HepG2 (cell line): Measurements from ENCODE around the gene PLXNA4. TPM values are rescaled to one million over a fixed set of nuclear protein-coding genes. Genes with fewer than 3 reads are reported as not detected.

ENCODE experiments used
- ATAC-seq: fragments of 200-7000 bp; cut with Tn5 transposase; 3 replicates; pipeline ENCODE4 v1.9.1; 2020; ENCODE audit warnings: mild to moderate bottlenecking, moderate library complexity
- BruUV-seq: library from RNA; stranded (reverse); fragments of 400-500 nt; replicated peaks from 2 replicates; lab custom pipeline; 2021; lab: Mats Ljungman, UMichigan
- CTCF ChIA-PET: fragments of 300-600 bp; formaldehyde crosslinking; extraction: SDS; loops from one replicate; lab custom pipeline; 2021; ENCODE audit warnings: low total read pairs, inconsistent platforms, low intra/inter-chr PET ratio; lab: Yijun Ruan, JAX
- POLR2A ChIA-PET: fragments of 350-600 bp; sonication (Branson Sonifier 250); formaldehyde crosslinking; loops from one replicate; lab custom pipeline; 2020; ENCODE audit warnings: antibody characterized with exemption, inconsistent platforms; lab: Yijun Ruan, JAX
- DNase-seq: peaks from one replicate; pipeline ENCODE4 v3.0.0-alpha.2; 2015; ENCODE audit warnings: low spot score
- FAIRE-seq: peaks from 3 replicates; lab custom pipeline; 2011; peaks lifted over from hg19 to GRCh38; lab: Jason Lieb, UNC
- H2AFZ ChIP-seq: one replicate; pipeline ENCODE4 v1.6.1; 2011; ENCODE audit warnings: low read length, inconsistent platforms
- H3K27ac ChIP-seq: fragments of 300-600 bp; 3 replicates; pipeline ENCODE4 v1.8.0; 2011; ENCODE audit warnings: mixed run types, mild to moderate bottlenecking, mixed read lengths, low read length, inconsistent platforms; ENCODE audit not compliant: insufficient read depth; ENCODE audit errors: extremely low read length
- H3K27me3 ChIP-seq, 2 experiments: fragments of 200-600 bp in 1 of 2; 2 replicates in 1 of 2; 3 replicates in 1 of 2; pipeline versions ENCODE4 v1.6.0 to v1.8.0; 2011; ENCODE audit warnings: low read length in 2 of 2, mild to moderate bottlenecking in 2 of 2, moderate library complexity in 2 of 2, inconsistent platforms in 1 of 2; ENCODE audit not compliant: insufficient read depth in 2 of 2, control insufficient read depth in 1 of 2
- H3K36me3 ChIP-seq, 2 experiments: fragments of 200-600 bp in 1 of 2; replicated peaks in 1 of 2; 2 replicates in 1 of 2; 3 replicates in 1 of 2; pipeline versions ENCODE4 v1.5.1 to v1.8.0; 2011; ENCODE audit warnings: low read length in 2 of 2, inconsistent platforms in 1 of 2; ENCODE audit not compliant: insufficient read depth in 2 of 2, control insufficient read depth in 1 of 2
- H3K4me1 ChIP-seq: 2 replicates; pipeline ENCODE4 v1.5.1; 2012; ENCODE audit warnings: low read length, inconsistent platforms; ENCODE audit not compliant: insufficient read depth
- H3K4me2 ChIP-seq: 2 replicates; pipeline ENCODE4 v1.6.0; 2011; ENCODE audit warnings: low read depth, low read length, inconsistent platforms
- H3K4me3 ChIP-seq, 3 experiments: fragments of 200-600 bp in 1 of 3; sonication (generic), shearing (Covaris generic) in 1 of 3; replicated peaks in 1 of 3; 2 replicates each; pipeline ENCODE4 v1.5.1; 2011 to 2016; ENCODE audit warnings: low read length in 3 of 3, inconsistent platforms in 2 of 3, low read depth in 2 of 3, mild to moderate bottlenecking in 2 of 3, control low read depth in 1 of 3, mixed read lengths in 1 of 3; ENCODE audit not compliant: insufficient read depth in 1 of 3
- H3K79me2 ChIP-seq: one replicate; pipeline ENCODE4 v1.6.1; 2011; ENCODE audit warnings: low read length, inconsistent platforms; ENCODE audit not compliant: insufficient read depth
- H3K9ac ChIP-seq: 2 replicates; pipeline ENCODE4 v1.6.0; 2011; ENCODE audit warnings: mild to moderate bottlenecking, low read depth, low read length, inconsistent platforms; ENCODE audit not compliant: insufficient read depth
- H3K9me3 ChIP-seq: 2 replicates; pipeline ENCODE4 v1.5.1; 2012; ENCODE audit warnings: mild to moderate bottlenecking, low read length
- H4K20me1 ChIP-seq: 2 replicates; pipeline ENCODE4 v1.6.0; 2011; ENCODE audit warnings: inconsistent platforms, mild to moderate bottlenecking, low read length, moderate library complexity; ENCODE audit not compliant: insufficient read depth
- ZNF318 ChIP-seq: sonication (generic); formaldehyde crosslinking; IDR thresholded peaks from 2 replicates; pipeline ENCODE4 v1.4.0; 2020; ENCODE audit warnings: mild to moderate bottlenecking, missing genetic modification reagents
- WGBS: methylation state at CpG from one replicate; pipeline ENCODE4 v1.1.6; 2017; ENCODE audit warnings: low lambda C conversion rate; 5-methylcytosine and 5-hydroxymethylcytosine counted together
- in situ Hi-C: cut with HindIII; loops from 2 replicates; pipeline ENCODE4 v1.10.0; 2017; ENCODE audit warnings: low pct_unique_long_range_greater_than_20kb; ENCODE audit not compliant: extremely low pct_ligation_motif_present
- intact Hi-C: fragments of 100-400 bp; cut with micrococcal nuclease; formaldehyde crosslinking; loops from one replicate; pipeline ENCODE4 v1.10.0; 2022; ENCODE audit not compliant: unreplicated experiment
- polyA plus RNA-seq, 8 experiments: library from polyadenylated mRNA; depleted of rRNA in 3 of 8; stranded (reverse) in 7 of 8; unstranded in 1 of 8; fragments of >200 nt; fragmentation: Illumina TruSeq in 4 of 8; extraction: Trizol in 4 of 8; gene quantifications; 2 replicates each; pipeline versions ENCODE4 v1.2.1 to v1.2.3, GENCODE V29; 2011 to 2016; ENCODE audit warnings: low read depth in 4 of 8, missing spikeins in 1 of 8, mixed read lengths in 1 of 8; ENCODE audit not compliant: insufficient read depth in 1 of 8
- total RNA-seq, 5 experiments: library from RNA; depleted of rRNA; stranded (reverse); fragments of >200 nt; fragmentation: Illumina TruSeq; extraction: Trizol; gene quantifications; 2 replicates each; pipeline ENCODE4 v1.2.3, GENCODE V29; 2016; ENCODE audit warnings: low read depth in 1 of 5

The PLXNA4 gene
- total and polyA plus RNA-seq, 2 of the 13 experiments (the other 11 are each of a cell fraction or from before 2014, with no cell fraction given), result 0.01 to 0.04 TPM

- Histone ChIP-seq H2AFZ (no peak overlapping the region), H3K4me3 (no peak overlapping the region), H3K4me1 (no peaks in the 10 kb centered on the region), H3K79me2 (no peaks in the 10 kb centered on the region), H3K9ac (no peak overlapping the region)
- FAIRE-seq, result no peak
- DNase-seq, result no peak
- no peak for ATAC-seq
- no peak for TF ChIP-seq ZNF318 (CRISPR knock-in tag)
- TF ChIP-seq, all 625 proteins: peak for 0
- no peak overlapping the region for H3K27ac ChIP-seq
- H3K4me2 ChIP-seq, result no peak overlapping the region
- in situ Hi-C loops, result no loop called here
- 18% methylated on average over 8 of the region's 8 CpGs for WGBS
- no TSS peak for BruUV-seq
- POLR2A ChIA-PET, result no interaction called here
- no peaks in the 10 kb centered on the region for H4K20me1 ChIP-seq
- no peaks in the 10 kb centered on the region for H3K9me3 ChIP-seq
- intact Hi-C loops, result loop anchor here (5.0 kb wide), 1 partner anchor 107 kb away; no protein-coding TSS in a partner anchor
- H3K27me3 ChIP-seq, result peaks cover 2 to 45% of the 10 kb centered on the region in 2 experiments; a peak in 3 of 5 replicates
- H3K36me3 ChIP-seq, result no peaks in the 10 kb centered on the region
- CTCF ChIA-PET, result no interaction called here
These were observed 430.8 kb downstream of the PLXNA4 start for GRCh38 chr7:132145466-132145865.
